T-helper 2 cell (primary cell): ENCODE results near the gene SCAP.

Experiments
- DNase-seq, 5 experiments: peaks; one replicate each; pipeline versions ENCODE4 v3.0.0 to v3.0.0-alpha.2; 2012 to 2022

SCAP gene

GRCh38 chr3:47413751-47414150 lies 62.0 kb downstream of the SCAP start:
- no peak for DNase-seq

- no peak for DNase-seq
These were observed 62.8 kb downstream of the SCAP start for GRCh38 chr3:47412842-47413520.

DNA sequence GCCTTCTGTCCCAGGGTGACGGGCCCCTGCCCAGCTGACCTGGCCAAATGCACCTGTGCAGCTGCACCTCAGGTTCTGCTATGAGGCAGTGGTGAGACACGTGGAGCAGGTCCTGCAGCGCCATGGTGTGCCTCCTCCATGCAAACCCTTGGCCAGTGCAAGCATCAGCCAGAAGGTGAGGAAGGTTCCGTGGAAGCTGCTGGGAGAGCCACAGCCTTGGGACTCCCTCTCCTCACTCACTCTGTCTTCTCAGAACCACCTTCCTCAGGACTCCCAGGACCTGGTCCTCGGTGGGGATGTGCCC lies 63.3 kb downstream of the SCAP start:
- no peak for DNase-seq

- no peak for DNase-seq
These were observed 63.9 kb downstream of the SCAP start for GRCh38 chr3:47411696-47412452.

DNA sequence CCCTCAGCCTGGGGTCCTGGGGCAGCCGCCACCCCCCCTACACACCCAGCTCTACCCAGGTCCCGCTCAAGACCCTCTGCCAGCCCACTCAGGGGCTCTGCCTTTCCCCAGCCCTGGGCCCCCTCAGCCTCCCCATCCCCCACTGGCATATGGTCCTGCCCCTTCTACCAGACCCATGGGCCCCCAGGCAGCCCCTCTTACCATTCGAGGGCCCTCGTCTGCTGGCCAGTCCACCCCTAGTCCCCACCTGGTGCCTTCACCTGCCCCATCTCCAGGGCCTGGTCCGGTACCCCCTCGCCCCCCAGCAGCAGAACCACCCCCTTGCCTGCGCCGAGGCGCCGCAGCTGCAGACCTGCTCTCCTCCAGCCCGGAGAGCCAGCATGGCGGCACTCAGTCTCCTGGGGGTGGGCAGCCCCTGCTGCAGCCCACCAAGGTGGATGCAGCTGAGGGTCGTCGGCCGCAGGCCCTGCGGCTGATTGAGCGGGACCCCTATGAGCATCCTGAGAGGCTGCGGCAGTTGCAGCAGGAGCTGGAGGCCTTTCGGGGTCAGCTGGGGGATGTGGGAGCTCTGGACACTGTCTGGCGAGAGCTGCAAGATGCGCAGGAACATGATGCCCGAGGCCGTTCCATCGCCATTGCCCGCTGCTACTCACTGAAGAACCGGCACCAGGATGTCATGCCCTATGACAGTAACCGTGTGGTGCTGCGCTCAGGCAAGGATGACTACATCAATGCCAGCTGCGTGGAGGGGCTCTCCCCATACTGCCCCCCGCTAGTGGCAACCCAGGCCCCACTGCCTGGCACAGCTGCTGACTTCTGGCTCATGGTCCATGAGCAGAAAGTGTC lies 64.7 kb downstream of the SCAP start:
- no peak for DNase-seq

GRCh38 chr3:47410417-47410720 lies 65.4 kb downstream of the SCAP start:
- no peak for DNase-seq

DNA sequence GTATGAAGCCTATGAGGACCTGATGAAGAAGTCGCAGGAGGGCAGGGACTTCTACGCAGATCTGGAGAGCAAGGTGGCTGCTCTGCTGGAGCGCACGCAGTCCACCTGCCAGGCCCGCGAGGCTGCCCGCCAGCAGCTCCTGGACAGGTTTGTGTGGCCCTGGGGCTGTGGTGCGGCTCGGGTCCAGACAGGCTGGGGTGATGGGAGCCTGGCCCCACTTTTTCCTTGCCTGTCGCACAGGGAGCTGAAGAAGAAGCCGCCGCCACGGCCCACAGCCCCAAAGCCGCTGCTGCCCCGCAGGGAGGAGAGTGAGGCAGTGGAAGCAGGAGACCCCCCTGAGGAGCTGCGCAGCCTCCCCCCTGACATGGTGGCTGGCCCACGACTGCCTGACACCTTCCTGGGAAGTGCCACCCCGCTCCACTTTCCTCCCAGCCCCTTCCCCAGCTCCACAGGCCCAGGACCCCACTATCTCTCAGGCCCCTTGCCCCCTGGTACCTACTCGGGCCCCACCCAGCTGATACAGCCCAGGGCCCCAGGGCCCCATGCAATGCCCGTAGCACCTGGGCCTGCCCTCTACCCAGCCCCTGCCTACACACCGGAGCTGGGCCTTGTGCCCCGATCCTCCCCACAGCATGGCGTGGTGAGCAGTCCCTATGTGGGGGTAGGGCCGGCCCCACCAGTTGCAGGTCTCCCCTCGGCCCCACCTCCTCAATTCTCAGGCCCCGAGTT lies 65.9 kb downstream of the SCAP start:
- DNase-seq, result no peak

DNA sequence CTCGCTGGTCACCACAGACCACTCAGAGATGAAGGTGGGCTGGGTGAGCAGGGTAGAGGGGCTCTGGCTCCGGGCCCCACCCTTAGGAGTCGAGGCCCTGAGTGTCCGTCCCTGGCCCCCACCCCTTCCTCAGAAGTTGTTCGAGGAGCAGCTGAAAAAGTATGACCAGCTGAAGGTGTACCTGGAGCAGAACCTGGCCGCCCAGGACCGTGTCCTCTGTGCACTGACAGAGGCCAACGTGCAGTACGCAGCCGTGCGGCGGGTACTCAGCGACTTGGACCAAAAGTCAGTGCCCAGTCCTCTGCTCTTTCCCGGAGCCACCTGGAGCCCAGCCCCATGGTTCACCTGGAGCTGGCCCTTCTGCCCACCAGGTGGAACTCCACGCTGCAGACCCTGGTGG lies 66.5 kb downstream of the SCAP start:
- DNase-seq, result no peak

DNA sequence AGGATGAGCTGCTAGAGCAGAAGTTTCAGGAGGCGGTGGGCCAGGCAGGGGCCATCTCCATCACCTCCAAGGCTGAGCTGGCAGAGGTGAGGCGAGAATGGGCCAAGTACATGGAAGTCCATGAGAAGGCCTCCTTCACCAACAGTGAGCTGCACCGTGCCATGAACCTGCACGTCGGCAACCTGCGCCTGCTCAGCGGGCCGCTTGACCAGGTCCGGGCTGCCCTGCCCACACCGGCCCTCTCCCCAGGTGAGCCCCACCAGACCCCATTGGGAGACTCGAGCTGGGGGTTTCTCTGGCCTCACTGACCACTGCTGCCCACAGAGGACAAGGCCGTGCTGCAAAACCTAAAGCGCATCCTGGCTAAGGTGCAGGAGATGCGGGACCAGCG lies 66.9 kb downstream of the SCAP start:
- no peak for DNase-seq

DNA sequence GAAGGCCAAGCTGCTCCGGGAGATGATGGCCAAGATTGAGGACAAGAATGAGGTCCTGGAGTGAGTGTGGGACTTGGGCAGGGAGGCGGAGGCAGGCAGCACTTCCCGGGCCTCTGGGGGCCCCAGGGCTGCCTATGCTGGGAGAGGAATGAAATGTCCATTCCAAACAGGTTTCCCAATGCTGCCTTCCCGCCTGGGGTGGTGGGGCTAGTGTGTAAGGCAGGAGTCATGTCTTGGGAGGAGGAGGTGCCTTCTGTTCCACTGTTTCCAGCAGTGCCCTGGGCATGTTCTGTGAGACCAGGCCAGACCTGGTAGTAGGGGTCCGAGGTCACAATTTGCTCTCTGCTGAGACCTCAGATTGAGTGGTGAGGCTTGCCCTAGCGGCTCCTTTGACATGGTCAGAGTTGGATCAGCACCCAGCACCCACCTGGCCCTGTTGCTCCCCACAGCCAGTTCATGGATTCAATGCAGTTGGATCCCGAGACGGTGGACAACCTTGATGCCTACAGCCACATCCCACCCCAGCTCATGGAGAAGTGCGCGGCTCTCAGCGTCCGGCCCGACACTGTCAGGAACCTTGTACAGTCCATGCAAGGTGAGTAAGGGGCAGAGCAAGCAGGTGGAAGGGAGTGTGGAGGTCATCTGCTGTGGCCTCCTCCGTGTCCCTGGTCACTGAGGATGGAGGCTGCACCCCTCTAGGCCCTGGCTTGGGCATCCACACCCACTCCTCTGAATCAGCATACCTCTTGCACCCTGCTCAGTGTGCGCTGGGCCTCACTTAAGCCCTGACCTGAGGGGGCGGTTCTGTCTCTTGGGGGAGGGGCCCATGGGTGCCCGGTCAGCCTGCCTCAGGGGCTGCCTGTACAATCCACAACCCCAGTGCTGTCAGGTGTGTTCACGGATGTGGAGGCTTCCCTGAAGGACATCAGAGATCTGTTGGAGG lies 67.6 kb downstream of the SCAP start:
- no peak for DNase-seq

GRCh38 chr3:47407237-47407636 lies 68.5 kb downstream of the SCAP start:
- no peak for DNase-seq

DNA sequence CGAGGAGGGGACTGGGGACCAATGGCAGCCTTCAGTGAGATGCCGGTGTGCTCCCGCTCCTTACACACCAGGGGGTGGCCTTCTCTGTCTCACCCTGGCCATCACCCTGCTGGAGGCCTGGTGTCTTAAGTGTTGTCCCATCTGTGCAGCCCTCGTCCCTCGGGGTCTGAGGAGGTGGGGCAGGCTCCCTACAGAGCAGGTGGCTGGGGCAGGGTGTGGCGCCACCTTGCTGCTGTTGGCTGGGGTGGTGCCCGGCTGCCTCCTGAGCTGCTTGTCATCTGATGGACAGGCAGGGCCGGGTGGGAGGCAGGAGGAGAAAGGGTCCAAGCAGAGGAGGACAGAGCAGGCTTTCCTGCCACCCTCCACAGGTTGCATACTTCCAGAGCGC lies 69.0 kb downstream of the SCAP start:
- no peak for DNase-seq

- no peak for DNase-seq
These were observed 69.7 kb downstream of the SCAP start for GRCh38 chr3:47405820-47406761.

DNA sequence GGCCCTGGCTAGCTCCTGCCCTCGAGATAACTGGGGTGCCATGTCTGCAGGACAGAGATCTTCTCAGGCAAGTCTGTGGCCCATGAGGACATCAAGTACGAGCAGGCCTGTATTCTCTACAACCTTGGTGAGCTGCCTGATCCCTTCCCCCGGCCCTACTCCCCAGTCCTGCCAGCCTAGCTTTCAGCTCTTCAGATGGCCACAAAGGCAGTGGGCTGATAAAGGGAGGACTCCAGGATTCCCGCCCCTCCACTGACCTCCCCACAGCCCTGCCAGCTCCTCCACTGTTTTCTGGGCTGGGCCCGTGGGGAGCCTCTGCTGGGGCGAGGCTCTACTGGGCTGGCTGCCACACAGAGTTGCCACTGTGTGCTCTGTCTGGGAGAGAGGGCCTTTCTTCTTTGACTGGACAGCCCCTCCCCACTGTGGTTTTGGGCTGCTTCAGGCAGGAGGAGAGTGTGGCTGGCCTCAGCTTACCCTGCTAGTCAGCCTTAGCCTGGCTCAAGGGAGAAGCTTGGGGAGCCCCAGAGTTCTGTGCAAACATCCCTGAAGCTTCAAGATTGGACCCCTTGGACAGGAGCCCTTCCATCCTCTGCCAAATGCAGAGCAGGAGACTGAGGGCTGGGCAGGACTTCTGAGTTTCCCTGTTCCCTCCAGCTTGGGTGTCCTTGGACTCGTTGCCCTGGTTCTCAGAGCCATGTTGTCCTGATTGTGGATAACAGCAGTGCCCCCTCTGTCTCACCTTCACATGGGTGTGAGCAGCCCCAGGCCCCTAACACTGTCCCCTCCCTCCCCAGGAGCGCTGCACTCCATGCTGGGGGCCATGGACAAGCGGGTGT lies 70.6 kb downstream of the SCAP start:
- no peak for DNase-seq

DNA sequence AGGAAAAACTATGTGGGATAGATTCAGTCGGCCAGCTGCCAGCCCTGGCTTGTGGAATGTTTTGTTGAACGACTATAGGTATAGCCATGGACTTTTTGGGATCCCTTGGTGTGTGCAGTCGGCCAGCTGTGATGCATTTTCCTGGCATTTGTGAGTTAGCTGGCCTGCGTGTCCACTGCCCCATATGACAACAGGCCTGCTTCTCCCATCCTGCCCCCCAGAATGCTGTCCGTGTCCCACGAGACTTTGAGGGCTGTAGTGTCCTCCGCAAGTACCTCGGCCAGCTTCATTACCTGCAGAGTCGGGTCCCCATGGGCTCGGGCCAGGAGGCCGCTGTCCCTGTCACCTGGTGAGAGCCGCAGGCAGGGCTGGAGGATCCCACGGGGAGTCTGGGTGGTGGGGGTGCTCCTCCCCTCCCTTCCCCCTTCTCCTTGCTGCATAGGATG lies 71.3 kb downstream of the SCAP start:
- no peak for DNase-seq

DNA sequence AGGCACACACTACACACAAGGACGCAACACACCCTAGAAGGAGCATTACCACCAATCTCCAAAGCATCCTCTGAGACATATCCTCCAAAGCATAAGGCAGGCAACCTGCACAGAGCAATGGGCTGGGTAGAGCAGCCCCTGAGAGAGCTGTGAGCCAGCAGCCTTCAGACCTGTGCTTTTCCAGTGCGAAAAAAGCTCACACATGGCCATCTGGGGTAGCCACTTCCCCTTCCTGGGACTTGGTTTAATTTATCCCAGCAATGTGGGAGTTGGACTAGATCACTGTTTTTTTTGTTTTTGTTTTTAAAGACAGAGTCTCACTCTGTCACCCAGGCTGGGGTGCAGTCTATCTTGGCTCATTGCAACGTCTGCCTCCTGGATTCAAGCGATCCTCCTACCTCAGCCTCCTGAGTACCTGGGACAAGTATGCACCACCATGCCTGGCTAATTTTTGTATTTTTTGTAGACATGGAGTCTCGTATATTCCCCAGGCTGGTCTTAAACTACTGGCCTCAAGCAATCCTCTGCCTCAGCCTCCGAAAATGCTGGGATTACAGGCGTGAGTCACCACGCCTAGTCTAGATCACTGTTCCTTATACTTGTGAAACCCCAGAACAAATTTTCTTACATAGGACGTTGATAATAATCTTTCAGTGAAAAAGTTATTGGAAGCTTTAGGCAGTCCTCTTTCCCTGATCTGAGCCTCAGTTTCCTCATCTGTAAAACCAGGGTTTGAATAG lies 76.0 kb downstream of the SCAP start:
- no peak for DNase-seq

- DNase-seq, result no peak
These were observed 76.7 kb downstream of the SCAP start for GRCh38 chr3:47399016-47399415.

GRCh38 chr3:47398228-47398627 lies 77.5 kb downstream of the SCAP start:
- no peak for DNase-seq

DNA sequence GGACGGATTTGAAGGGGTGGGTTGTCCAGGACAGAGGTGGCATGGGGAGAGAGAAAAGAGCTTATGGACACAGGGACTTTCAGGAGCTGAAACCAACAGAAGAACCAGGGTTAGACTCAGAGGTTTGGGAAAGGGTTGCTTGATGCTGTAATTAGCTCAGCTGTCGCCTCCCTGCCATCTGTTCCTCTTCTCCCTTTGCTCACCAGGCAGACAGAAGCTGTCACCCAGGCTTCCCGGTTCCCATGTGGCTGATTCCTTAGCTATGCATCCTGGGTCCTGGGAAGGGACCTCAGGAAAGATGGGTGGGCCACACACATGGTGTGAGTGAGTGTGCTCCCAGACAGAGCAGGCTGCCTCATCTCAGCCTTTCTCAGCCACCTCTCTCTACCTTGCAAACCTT lies 80.9 kb downstream of the SCAP start:
- DNase-seq, result no peak
